ENCODE measurements around the gene TSPAN18.

DNA sequence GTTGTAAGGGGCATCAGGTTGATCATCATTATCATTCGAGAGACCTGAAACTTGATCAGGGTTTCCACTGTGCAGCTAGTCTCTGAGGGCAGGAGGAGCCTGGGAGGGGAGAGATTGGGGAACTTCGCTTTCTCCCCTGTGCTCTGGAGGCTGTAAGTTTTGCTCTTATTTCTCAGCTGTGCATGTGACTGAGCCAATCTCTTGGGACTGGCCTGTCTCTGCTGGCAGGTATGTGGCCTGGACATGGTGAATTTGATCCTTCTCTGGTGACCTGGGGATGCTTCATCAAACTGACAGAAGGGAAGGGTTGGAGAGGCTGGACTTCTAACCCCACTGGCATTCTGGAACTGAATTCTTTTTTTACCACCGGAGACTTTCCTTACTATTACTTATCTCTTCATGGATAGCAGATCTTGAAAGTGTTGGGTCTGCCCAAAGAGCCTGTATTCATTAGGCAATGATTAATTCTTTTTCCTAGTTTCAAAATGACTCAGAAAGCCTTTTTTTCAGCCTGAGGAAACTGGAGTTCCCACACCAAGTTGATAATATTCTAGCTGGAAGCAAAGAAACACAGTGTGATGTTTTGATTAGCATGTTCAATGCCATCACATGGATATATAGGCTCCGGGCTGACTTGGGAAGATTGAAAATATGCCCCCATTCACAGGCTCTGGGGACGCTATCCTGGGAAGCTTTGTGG is 36.5 kb downstream of the TSPAN18 start:
- no peak for TF ChIP-seq POLR2A (IDR thresholded peaks at IDR 0.05; ENCODE audit: low read depth, low read length)
- TF ChIP-seq TAF1 (IDR thresholded peaks at IDR 0.05; ENCODE audit: borderline replicate concordance, low read depth, low read length), result no peak
- no peak for TF ChIP-seq POLR2AphosphoS5 (IDR thresholded peaks at IDR 0.05; ENCODE audit: low read depth, low read length)
